AG04450 (cell line): ENCODE results near the gene SMPX. TPM values are rescaled to one million over a fixed set of nuclear protein-coding genes. Genes with fewer than 3 reads are reported as not detected.

Experiments used
- CTCF ChIA-PET: fragments of 300-600, 350-600 bp; formaldehyde crosslinking; extraction: SDS; loops from one replicate; lab custom pipeline; 2022; ENCODE audit warnings: antibody characterized with exemption, inconsistent platforms; lab: Charles Lee
- POLR2A ChIA-PET: fragments of 350-600 bp; formaldehyde crosslinking; extraction: SDS; loops from one replicate; lab custom pipeline; 2021; ENCODE audit warnings: antibody characterized with exemption, inconsistent platforms; lab: Yijun Ruan, JAX
- DNase-seq: peaks from one replicate; pipeline ENCODE4 v3.0.0-alpha.2; 2011; ENCODE audit warnings: low read depth, low spot score
- H3K27ac ChIP-seq: one replicate; pipeline ENCODE4 v1.5.1; 2012; ENCODE audit warnings: low read depth, low read length, control low read depth
- H3K27me3 ChIP-seq: one replicate; pipeline ENCODE4 v1.6.0; 2012; ENCODE audit warnings: low read length; ENCODE audit not compliant: control insufficient read depth, insufficient read depth
- H3K4me3 ChIP-seq: 2 replicates; pipeline ENCODE4 v1.5.1; 2011; ENCODE audit warnings: mild to moderate bottlenecking, low read depth, low read length, control low read depth
- H3K9me3 ChIP-seq: 2 replicates; pipeline ENCODE4 v1.5.1; 2012; ENCODE audit warnings: low read length; ENCODE audit not compliant: control insufficient read depth, insufficient read depth
- CTCF ChIP-seq: IDR thresholded peaks from 2 replicates; pipeline ENCODE4 v1.5.1; 2011; ENCODE audit warnings: low read depth, low read length, control low read depth, inconsistent platforms
- polyA plus RNA-seq: library from polyadenylated mRNA; depleted of rRNA; stranded (reverse); fragments of >200 nt; gene quantifications from 2 replicates; pipeline ENCODE4 v1.2.3, GENCODE V29; 2011

Gene SMPX
- polyA plus RNA-seq, 1 experiment = not detected

- Histone ChIP-seq H3K27me3 (no peaks in the 10 kb centered on the region), H3K27ac (no peak overlapping the region), H3K4me3 (no peak overlapping the region), H3K9me3 (no peaks in the 10 kb centered on the region)
- ChIA-PET POLR2A (no interaction called here), CTCF (no interaction called here)
- DNase-seq = no peak
- no peak for TF ChIP-seq CTCF
Measured at GRCh38 chrX:21711129-21711847, 46.6 kb downstream of the SMPX start.

DNA sequence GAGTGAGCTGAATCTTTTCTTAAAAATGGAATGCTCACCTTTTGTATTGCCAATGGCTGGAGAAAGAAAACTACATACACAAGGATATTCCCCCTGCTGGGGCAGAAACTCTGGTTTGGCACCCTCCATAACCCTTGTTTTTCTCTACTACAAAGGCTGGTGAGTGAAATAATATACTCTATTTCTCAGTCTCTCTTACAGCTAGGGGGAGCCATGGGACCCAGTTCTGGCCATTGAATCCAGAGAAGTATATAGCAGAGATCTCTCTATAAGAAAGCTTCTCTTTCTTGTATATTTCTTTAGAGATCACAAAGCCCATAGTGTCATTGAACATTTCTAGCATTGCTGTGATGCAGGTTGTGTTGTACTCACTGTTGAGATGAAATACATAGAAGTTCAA, 49.8 kb downstream of the SMPX start:
- Histone ChIP-seq H3K9me3 (no peaks in the 10 kb centered on the region), H3K4me3 (no peak overlapping the region), H3K27ac (no peak overlapping the region), H3K27me3 (no peaks in the 10 kb centered on the region)
- TF ChIP-seq CTCF = peak; percentile 24
- ChIA-PET POLR2A (interaction anchor here (0.6 kb wide), 1 partner anchor 159 kb away, joined by 3 read pairs; no protein-coding TSS in a partner anchor), CTCF (interaction anchor here (1.2 kb wide), 1 partner anchor 1178 kb away, joined by 3 read pairs; no protein-coding TSS in a partner anchor)
- DNase-seq = no peak

GRCh38 chrX:21705225-21705624, 52.7 kb downstream of the SMPX start:
- Histone ChIP-seq H3K9me3 (no peaks in the 10 kb centered on the region), H3K27me3 (no peaks in the 10 kb centered on the region), H3K4me3 (no peak overlapping the region), H3K27ac (no peak overlapping the region)
- DNase-seq = no peak
- CTCF ChIA-PET = no interaction called here
- POLR2A ChIA-PET = no interaction called here
- no peak for TF ChIP-seq CTCF

DNA sequence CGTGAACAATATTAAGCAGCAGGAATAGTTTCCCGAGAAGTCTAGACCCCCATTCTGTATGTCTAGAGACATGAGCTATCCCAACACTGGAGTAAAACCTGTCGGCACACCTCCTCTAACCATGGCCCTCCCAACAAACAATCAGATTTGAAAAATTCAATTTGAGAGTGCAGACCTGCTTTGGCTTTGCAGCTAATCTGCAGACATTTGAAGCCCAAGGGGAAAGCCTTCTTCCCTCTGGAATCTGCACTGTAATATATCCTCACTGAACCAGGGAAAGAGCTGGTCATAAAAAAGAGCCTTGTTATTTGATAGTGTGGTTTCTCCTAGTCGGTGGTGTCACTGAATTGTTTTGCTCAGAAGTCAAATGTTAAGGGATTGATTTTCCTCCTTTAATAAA, 55.2 kb downstream of the SMPX start:
- Histone ChIP-seq H3K9me3 (no peaks in the 10 kb centered on the region), H3K27me3 (no peaks in the 10 kb centered on the region), H3K27ac (no peak overlapping the region), H3K4me3 (no peak overlapping the region)
- ChIA-PET CTCF (no interaction called here), POLR2A (no interaction called here)
- no peak for DNase-seq
- TF ChIP-seq CTCF = no peak

DNA sequence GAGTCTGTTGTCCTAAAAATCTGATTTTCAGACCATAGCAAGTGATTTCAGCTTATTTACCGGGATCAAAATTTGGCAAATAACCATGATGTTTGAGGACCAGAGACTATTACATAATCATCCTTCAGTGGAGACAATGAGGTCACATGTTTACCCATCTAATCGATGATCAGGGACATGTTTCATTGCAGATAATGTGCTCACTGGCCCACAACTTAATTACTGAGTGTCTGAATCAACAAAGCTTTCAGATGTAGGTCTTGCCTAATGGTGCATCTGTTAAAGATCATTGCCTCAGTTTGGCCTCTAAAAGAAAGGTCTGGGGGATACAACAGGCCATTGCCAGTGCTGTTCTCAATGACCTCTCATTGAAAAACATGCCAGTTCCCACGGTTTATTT, 56.9 kb downstream of the SMPX start:
- Histone ChIP-seq H3K27ac (no peak overlapping the region), H3K9me3 (no peaks in the 10 kb centered on the region), H3K4me3 (no peak overlapping the region), H3K27me3 (no peaks in the 10 kb centered on the region)
- POLR2A ChIA-PET = no interaction called here
- DNase-seq = no peak
- CTCF ChIA-PET = no interaction called here
- TF ChIP-seq CTCF = no peak
